Tibial artery (tissue), 4 donors: ENCODE results near the gene OGFOD3.

ENCODE experiments used
- DNase-seq, 2 donors: peaks; one replicate each; pipeline ENCODE4 v3.0.0-alpha.2; 2019
- H3K27ac ChIP-seq, 2 donors: fragments of 200-600 bp; sonication (generic) in 1 of 2; 1 replicate in 1 of 2; 2 replicates in 1 of 2; pipeline ENCODE4 v1.5.1; 2018 to 2019; ENCODE audit warnings: mild to moderate bottlenecking in 1 of 2
- H3K27me3 ChIP-seq, 2 donors: fragments of 200-600 bp; sonication (generic) in 1 of 2; one replicate each; pipeline versions ENCODE4 v1.5.1 to v1.6.0; 2016 to 2019
- H3K36me3 ChIP-seq, 3 donors: fragments of 200-600 bp; sonication (generic) in 2 of 3; one replicate each; pipeline ENCODE4 v1.5.1; 2016 to 2019; ENCODE audit warnings: mild to moderate bottlenecking in 2 of 3
- H3K4me1 ChIP-seq, 4 donors: fragments of 200-600 bp; sonication (generic) in 2 of 4; 1 replicate in 3 of 4; 2 replicates in 1 of 4; pipeline ENCODE4 v1.5.1; 2016 to 2019
- H3K4me3 ChIP-seq, 2 donors: fragments of 200-600 bp; sonication (generic) in 1 of 2; 1 replicate in 1 of 2; 2 replicates in 1 of 2; pipeline ENCODE4 v1.5.1; 2018 to 2019; ENCODE audit warnings: mild to moderate bottlenecking in 2 of 2
- H3K9me3 ChIP-seq, 3 donors: fragments of 200-600 bp; sonication (generic) in 1 of 3; one replicate each; pipeline ENCODE4 v1.5.1; 2016 to 2019
- CTCF ChIP-seq, 2 experiments: fragments of 200-600 bp in 1 of 2; fragments of 450-650 bp in 1 of 2; IDR thresholded peaks; one replicate each; pipeline ENCODE4 v1.5.1; 2017 to 2019; ENCODE audit warnings: antibody characterized with exemption in 2 of 2, mild to moderate bottlenecking in 1 of 2, moderate library complexity in 1 of 2
- intact Hi-C: fragments of 100-400 bp; cut with DNase I; formaldehyde crosslinking; loops from one replicate; pipeline ENCODE4 v1.15.0; 2023; ENCODE audit warnings: low total_unique reads

Gene OGFOD3

GRCh38 chr17:82346342-82347300, 71.8 kb downstream of the OGFOD3 start:
- H3K9me3 ChIP-seq, result no peaks in the 10 kb centered on the region
- H3K4me3 ChIP-seq, result no peak overlapping the region
- peaks cover 0 to 8% (median under 1%) of the 10 kb centered on the region in 4 donors for H3K4me1 ChIP-seq
- H3K27me3 ChIP-seq, result peaks cover 0 to 64% of the 10 kb centered on the region in 2 donors
- H3K36me3 ChIP-seq, result no peaks in the 10 kb centered on the region
- no peak overlapping the region for H3K27ac ChIP-seq
- DNase-seq, result no peak
- intact Hi-C loops, result no loop called here
- TF ChIP-seq CTCF (IDR thresholded peaks at IDR 0.05), result no peak

- intact Hi-C loops, result no loop called here
- H3K4me1 ChIP-seq, result peaks cover 0 to 8% (median 0%) of the 10 kb centered on the region in 4 donors
- no peak overlapping the region for H3K4me3 ChIP-seq
- H3K36me3 ChIP-seq, result no peaks in the 10 kb centered on the region
- no peak overlapping the region for H3K27ac ChIP-seq
- TF ChIP-seq CTCF (IDR thresholded peaks at IDR 0.05), result no peak
- H3K9me3 ChIP-seq, result no peaks in the 10 kb centered on the region
- peaks cover 0 to 51% of the 10 kb centered on the region in 2 donors for H3K27me3 ChIP-seq
- no peak for DNase-seq
Measured at GRCh38 chr17:82345151-82345976, 73.0 kb downstream of the OGFOD3 start.

GRCh38 chr17:82344175-82344907, 74.0 kb downstream of the OGFOD3 start:
- TF ChIP-seq CTCF (IDR thresholded peaks at IDR 0.05), result no peak
- Histone ChIP-seq H3K36me3 (no peaks in the 10 kb centered on the region), H3K4me1 (peaks cover 0 to 12% (median 4%) of the 10 kb centered on the region in 4 donors), H3K4me3 (no peak overlapping the region), H3K9me3 (no peaks in the 10 kb centered on the region), H3K27ac (no peak overlapping the region), H3K27me3 (peaks cover 0 to 42% of the 10 kb centered on the region in 2 donors)
- no peak for DNase-seq
- intact Hi-C loops, result no loop called here

GRCh38 chr17:82343560-82343959, 74.8 kb downstream of the OGFOD3 start:
- no peak for DNase-seq
- Histone ChIP-seq H3K4me3 (no peak overlapping the region), H3K36me3 (no peaks in the 10 kb centered on the region), H3K9me3 (no peaks in the 10 kb centered on the region), H3K27me3 (peaks cover 0 to 34% of the 10 kb centered on the region in 2 donors), H3K4me1 (peaks cover 0 to 13% (median 8%) of the 10 kb centered on the region in 4 donors), H3K27ac (no peak overlapping the region)
- intact Hi-C loops, result no loop called here
- no peak for TF ChIP-seq CTCF (IDR thresholded peaks at IDR 0.05)

GRCh38 chr17:82342361-82343079, 75.9 kb downstream of the OGFOD3 start:
- no peak overlapping the region for H3K4me3 ChIP-seq
- no peaks in the 10 kb centered on the region for H3K36me3 ChIP-seq
- intact Hi-C loops, result no loop called here
- peaks cover 0 to 25% of the 10 kb centered on the region in 2 donors for H3K27me3 ChIP-seq
- no peaks in the 10 kb centered on the region for H3K9me3 ChIP-seq
- peaks cover 0 to 15% (median 9%) of the 10 kb centered on the region in 4 donors for H3K4me1 ChIP-seq
- no peak overlapping the region for H3K27ac ChIP-seq
- TF ChIP-seq CTCF (IDR thresholded peaks at IDR 0.05), result no peak
- no peak for DNase-seq
